Activated T-cell treated with anti-CD3 and anti-CD28 coated beads, Interleukin-2, amount 50 U/mL, for 72 hours (primary cell): ENCODE data around the gene PXMP2. TPM values are rescaled to one million over a fixed set of nuclear protein-coding genes. Genes with fewer than 3 reads are reported as not detected.
A peak's percentile ranks its signal among the peaks of the same experiment; 100 is the strongest.
"Not testable (repeated sequence)": the region's sequence is repeated elsewhere in the genome, so short reads cannot be mapped to it uniquely, and the experiment has no call there.

Experiments
- ATAC-seq, 2 donors: fragments of 150-1000 bp; cut with Tn5 transposase; replicated peaks in 1 of 2; 2 replicates each; pipeline ENCODE4 v1.10.0; 2021; ENCODE audit warnings: moderate library complexity in 2 of 2, mild to moderate bottlenecking in 1 of 2
- DNase-seq, 2 donors: peaks; one replicate each; pipeline ENCODE4 v3.0.0; 2021 to 2022; ENCODE audit warnings: mixed read lengths in 1 of 2
- H3K27ac Mint-ChIP-seq: one replicate; pipeline ENCODE4 v1.8.0; 2022; ENCODE audit warnings: mild to moderate bottlenecking, moderate library complexity, mixed read lengths
- H3K27me3 Mint-ChIP-seq: one replicate; pipeline ENCODE4 v1.8.0; 2022; ENCODE audit warnings: low read depth, mixed read lengths
- H3K36me3 Mint-ChIP-seq, 2 donors: one replicate each; pipeline ENCODE4 v1.8.0; 2022; ENCODE audit warnings: mixed read lengths in 2 of 2, mild to moderate bottlenecking in 1 of 2; ENCODE audit not compliant: insufficient read depth in 2 of 2
- H3K4me1 Mint-ChIP-seq: one replicate; pipeline ENCODE4 v1.8.0; 2022; ENCODE audit warnings: low read depth, mixed read lengths
- H3K4me3 Mint-ChIP-seq, 2 donors: one replicate each; pipeline ENCODE4 v1.8.0; 2022; ENCODE audit warnings: mild to moderate bottlenecking in 2 of 2, mixed read lengths in 2 of 2, moderate library complexity in 2 of 2
- H3K9me3 Mint-ChIP-seq, 2 donors: one replicate each; pipeline ENCODE4 v1.8.0; 2022; ENCODE audit warnings: mixed read lengths in 2 of 2
- total RNA-seq, 2 donors: library from RNA; stranded (reverse); gene quantifications; one replicate each; pipeline ENCODE4 v1.2.3, GENCODE V29; 2022

Gene PXMP2
- total RNA-seq, 2 donors from 2014 or later = 16.2 to 19.7 TPM

- Mint-ChIP-seq H3K4me3 (no peak overlapping the region), H3K27me3 (no peaks in the 10 kb centered on the region), H3K36me3 (peaks cover 30 to 75% of the 10 kb centered on the region in 2 donors), H3K27ac (no peak overlapping the region), H3K4me1 (no peaks in the 10 kb centered on the region), H3K9me3 (peaks cover 0 to 3% of the 10 kb centered on the region in 2 donors)
- ATAC-seq (no peak), DNase-seq (no peak)
These were observed 53.3 kb downstream of the PXMP2 start for GRCh38 chr12:132740652-132741051.

- Mint-ChIP-seq H3K27ac (peak overlapping the region; percentile 14), H3K4me3 (no peak overlapping the region), H3K36me3 (peaks cover 30 to 72% of the 10 kb centered on the region in 2 donors), H3K9me3 (peaks cover 0 to 3% of the 10 kb centered on the region in 2 donors), H3K4me1 (no peaks in the 10 kb centered on the region), H3K27me3 (no peaks in the 10 kb centered on the region)
- no peak for ATAC-seq
- DNase-seq = no peak
These were observed 54.2 kb downstream of the PXMP2 start for GRCh38 chr12:132741620-132742019.

GRCh38 chr12:132743831-132744230, 56.4 kb downstream of the PXMP2 start:
- no peaks in the 10 kb centered on the region for H3K27me3 Mint-ChIP-seq
- no peak overlapping the region for H3K4me3 Mint-ChIP-seq
- ATAC-seq (no peak), DNase-seq (no peak)
- peak overlapping the region; percentile 17 for H3K27ac Mint-ChIP-seq
- H3K36me3 Mint-ChIP-seq = peaks cover 30 to 76% of the 10 kb centered on the region in 2 donors
- peaks cover 0 to 3% of the 10 kb centered on the region in 2 donors for H3K9me3 Mint-ChIP-seq
- H3K4me1 Mint-ChIP-seq = no peaks in the 10 kb centered on the region

GRCh38 chr12:132746613-132747012, 59.2 kb downstream of the PXMP2 start:
- no peak for ATAC-seq
- Mint-ChIP-seq H3K36me3 (peaks cover 19 to 62% of the 10 kb centered on the region in 2 donors), H3K4me1 (no peaks in the 10 kb centered on the region), H3K4me3 (no peak overlapping the region), H3K9me3 (peaks cover 0 to 3% of the 10 kb centered on the region in 2 donors), H3K27me3 (no peaks in the 10 kb centered on the region), H3K27ac (no peak overlapping the region)
- DNase-seq = no peak

GRCh38 chr12:132747395-132747794, 60.0 kb downstream of the PXMP2 start:
- peaks cover 20 to 55% of the 10 kb centered on the region in 2 donors for H3K36me3 Mint-ChIP-seq
- ATAC-seq = no peak

GRCh38 chr12:132747896-132748295, 60.5 kb downstream of the PXMP2 start:
- Mint-ChIP-seq H3K27ac (no peak overlapping the region), H3K36me3 (peaks cover 15 to 53% of the 10 kb centered on the region in 2 donors), H3K4me1 (no peaks in the 10 kb centered on the region), H3K4me3 (no peak overlapping the region), H3K9me3 (no peaks in the 10 kb centered on the region), H3K27me3 (no peaks in the 10 kb centered on the region)
- DNase-seq (no peak), ATAC-seq (no peak)

More at GRCh38 chr12:132747395-132747794, 60.0 kb downstream of the PXMP2 start:
- no peak for DNase-seq
- Mint-ChIP-seq H3K27me3 (no peaks in the 10 kb centered on the region), H3K4me1 (no peaks in the 10 kb centered on the region), H3K9me3 (peaks cover 0 to 3% of the 10 kb centered on the region in 2 donors), H3K27ac (no peak overlapping the region), H3K4me3 (no peak overlapping the region)

- H3K9me3 Mint-ChIP-seq = no peaks in the 10 kb centered on the region
- no peak for ATAC-seq
These were observed 60.9 kb downstream of the PXMP2 start for GRCh38 chr12:132748319-132748718.

GRCh38 chr12:132753670-132754069, 66.3 kb downstream of the PXMP2 start:
- ATAC-seq, DNase-seq, H3K27me3 Mint-ChIP-seq, H3K4me3 Mint-ChIP-seq, H3K27ac Mint-ChIP-seq, H3K9me3 Mint-ChIP-seq: not testable (repeated sequence)
- Mint-ChIP-seq H3K4me1 (peaks cover 15% of the 10 kb centered on the region), H3K36me3 (peaks cover 9 to 36% of the 10 kb centered on the region in 2 donors)

More at GRCh38 chr12:132748319-132748718, 60.9 kb downstream of the PXMP2 start:
- no peak overlapping the region for H3K4me3 Mint-ChIP-seq
- DNase-seq = no peak
- no peaks in the 10 kb centered on the region for H3K27me3 Mint-ChIP-seq
- H3K27ac Mint-ChIP-seq = no peak overlapping the region
- H3K36me3 Mint-ChIP-seq = peaks cover 15 to 52% of the 10 kb centered on the region in 2 donors
- H3K4me1 Mint-ChIP-seq = no peaks in the 10 kb centered on the region

GRCh38 chr12:132754160-132754932, 67.0 kb downstream of the PXMP2 start:
- no peak for ATAC-seq
- DNase-seq = no peak
- no peak overlapping the region for H3K27ac Mint-ChIP-seq
- H3K9me3 Mint-ChIP-seq = no peaks in the 10 kb centered on the region
- peaks cover 9 to 36% of the 10 kb centered on the region in 2 donors for H3K36me3 Mint-ChIP-seq
- H3K4me3 Mint-ChIP-seq = no peak overlapping the region
- H3K4me1 Mint-ChIP-seq = peaks cover 18% of the 10 kb centered on the region
- no peaks in the 10 kb centered on the region for H3K27me3 Mint-ChIP-seq

Other genes with a start within 250 kb of the PXMP2 start
- gene FBRSL1, start 197.4 kb upstream of the PXMP2 start, total RNA-seq = 10 to 100 TPM; 37.0 to 42.7 TPM
- gene LRCOL1, start 77.0 kb upstream of the PXMP2 start, total RNA-seq = not detected
- gene P2RX2, start 68.8 kb upstream of the PXMP2 start, total RNA-seq = not detected
- 100 to 1,000 TPM; 111 to 131 TPM for gene POLE, start 245 bp upstream of the PXMP2 start, total RNA-seq
- 10 to 100 TPM; 47.8 to 55.7 TPM for gene PGAM5, start 23.3 kb downstream of the PXMP2 start, total RNA-seq
- 100 to 1,000 TPM; 154 to 189 TPM for gene ANKLE2, start 74.2 kb downstream of the PXMP2 start, total RNA-seq
- gene GOLGA3, start 141.3 kb downstream of the PXMP2 start, total RNA-seq = 10 to 100 TPM; 58.2 to 60.4 TPM
- 10 to 100 TPM; 68.3 to 72.3 TPM for gene CHFR, start 200.0 kb downstream of the PXMP2 start, total RNA-seq